Naive thymus-derived CD8-positive, alpha-beta T cell (primary cell): ENCODE measurements around the gene MASP1. TPM values are rescaled to one million over a fixed set of nuclear protein-coding genes. Genes with fewer than 3 reads are reported as not detected.

Experiments used
- ATAC-seq, 2 donors: fragments of 150-1000 bp; cut with Tn5 transposase in 1 of 2; sonication (Bioruptor Pico), chemical (Tn5 transposase) in 1 of 2; 1 replicate in 1 of 2; 2 replicates in 1 of 2; pipeline ENCODE4 v1.10.0; 2021; ENCODE audit warnings: mild to moderate bottlenecking in 2 of 2, moderate library complexity in 2 of 2
- POLR2A ChIA-PET: fragments of 350-600 bp; sonication (Branson Sonifier 250); formaldehyde crosslinking; loops from one replicate; lab custom pipeline; 2021; ENCODE audit warnings: antibody characterized with exemption; lab: Charles Lee
- DNase-seq, 10 donors: peaks; one replicate each; pipeline versions ENCODE4 v3.0.0 to v3.0.0-alpha.2; 2020 to 2022
- H3K27ac Mint-ChIP-seq, 10 donors: one replicate each; pipeline ENCODE4 v1.8.0; 2020 to 2022; ENCODE audit warnings: mild to moderate bottlenecking in 10 of 10, mixed read lengths in 10 of 10, moderate library complexity in 4 of 10, inconsistent platforms in 1 of 10
- H3K27me3 Mint-ChIP-seq, 5 donors: one replicate each; pipeline ENCODE4 v1.8.0; 2021 to 2022; ENCODE audit warnings: mixed read lengths in 5 of 5
- H3K36me3 Mint-ChIP-seq, 3 donors: one replicate each; pipeline ENCODE4 v1.8.0; 2020 to 2022; ENCODE audit warnings: mixed read lengths in 3 of 3, mild to moderate bottlenecking in 2 of 3, inconsistent platforms in 1 of 3
- H3K4me1 Mint-ChIP-seq, 4 donors: one replicate each; pipeline ENCODE4 v1.8.0; 2021 to 2022; ENCODE audit warnings: mixed read lengths in 4 of 4
- H3K4me3 Mint-ChIP-seq, 10 donors: one replicate each; pipeline ENCODE4 v1.8.0; 2020 to 2022; ENCODE audit warnings: mild to moderate bottlenecking in 10 of 10, mixed read lengths in 10 of 10, moderate library complexity in 6 of 10, inconsistent platforms in 1 of 10
- H3K9me3 Mint-ChIP-seq, 9 donors: one replicate each; pipeline ENCODE4 v1.8.0; 2020 to 2022; ENCODE audit warnings: mixed read lengths in 9 of 9, mild to moderate bottlenecking in 3 of 9, inconsistent platforms in 1 of 9, moderate library complexity in 1 of 9
- polyA plus RNA-seq, 3 donors: library from polyadenylated mRNA; unstranded; fragments of 300-500 nt; fragmentation: Illumina TruSeq; gene quantifications; one replicate each; pipeline ENCODE4 v1.2.3, GENCODE V29; 2021
- total RNA-seq, 8 experiments: library from RNA in 2 of 8; stranded (reverse) in 2 of 8; gene quantifications; one replicate each; pipeline ENCODE4 v1.2.3 and lab custom pipeline; 2021 to 2026

MASP1 gene
- total and polyA plus RNA-seq, 5 experiments from 2014 or later = not detected

DNA sequence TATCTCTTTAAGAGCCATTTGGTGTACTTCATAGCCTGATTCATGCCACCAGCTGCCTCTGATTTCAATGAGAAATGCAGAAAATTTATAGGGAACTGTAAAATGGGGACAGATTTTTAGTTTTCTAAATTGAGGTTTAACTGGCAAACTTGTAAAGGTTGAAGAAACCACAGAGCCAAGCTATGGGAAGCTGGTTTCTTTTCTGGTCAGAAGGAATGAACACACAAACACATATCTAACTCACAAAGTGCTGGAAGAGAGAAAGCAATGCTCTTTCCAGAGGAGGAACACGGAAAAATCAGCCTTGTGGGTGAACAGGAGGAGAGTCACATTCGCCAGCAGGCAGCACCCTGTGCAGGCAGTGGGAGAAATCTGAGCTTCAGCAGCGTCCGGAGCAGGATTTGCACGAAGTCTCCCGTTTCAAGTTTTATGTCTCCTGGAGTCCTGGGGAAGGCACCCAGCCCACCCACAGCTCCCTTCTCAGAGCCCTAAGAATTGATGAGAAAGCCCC lies 481 bp downstream of the MASP1 start:
- H3K4me3 Mint-ChIP-seq = no peak overlapping the region
- no peaks in the 10 kb centered on the region for H3K4me1 Mint-ChIP-seq
- no peak for ATAC-seq
- POLR2A ChIA-PET = no interaction called here
- no peaks in the 10 kb centered on the region for H3K9me3 Mint-ChIP-seq
- H3K27me3 Mint-ChIP-seq = peaks cover 22 to 47% (median 24%) of the 10 kb centered on the region in 5 donors
- no peak for DNase-seq
- H3K27ac Mint-ChIP-seq = no peak overlapping the region
- no peaks in the 10 kb centered on the region for H3K36me3 Mint-ChIP-seq

DNA sequence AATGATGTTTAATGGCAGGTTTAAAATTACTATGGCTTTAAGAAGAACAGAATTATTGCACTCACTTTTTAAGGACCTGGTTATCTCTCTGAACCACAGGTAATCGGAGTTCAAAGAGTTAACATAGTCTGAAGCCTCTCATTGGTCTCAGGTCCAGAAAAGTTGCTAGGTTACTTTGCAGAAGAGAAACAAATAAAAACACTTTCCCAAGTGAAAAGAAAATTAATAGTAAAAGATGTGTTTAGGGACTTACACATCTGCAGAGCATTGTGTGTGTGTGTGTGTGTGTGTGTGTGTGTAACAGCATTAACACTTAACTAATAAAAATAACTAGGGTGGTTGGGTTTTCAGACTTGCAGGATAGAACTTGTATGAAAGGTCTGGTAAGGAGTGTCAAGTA lies 1.0 kb downstream of the MASP1 start:
- peaks cover 22 to 47% (median 24%) of the 10 kb centered on the region in 5 donors for H3K27me3 Mint-ChIP-seq
- ATAC-seq (no peak), DNase-seq (no peak)
- no peaks in the 10 kb centered on the region for H3K36me3 Mint-ChIP-seq
- H3K9me3 Mint-ChIP-seq = no peaks in the 10 kb centered on the region
- no peaks in the 10 kb centered on the region for H3K4me1 Mint-ChIP-seq
- no peak overlapping the region for H3K27ac Mint-ChIP-seq
- no peak overlapping the region for H3K4me3 Mint-ChIP-seq
- POLR2A ChIA-PET = no interaction called here

DNA sequence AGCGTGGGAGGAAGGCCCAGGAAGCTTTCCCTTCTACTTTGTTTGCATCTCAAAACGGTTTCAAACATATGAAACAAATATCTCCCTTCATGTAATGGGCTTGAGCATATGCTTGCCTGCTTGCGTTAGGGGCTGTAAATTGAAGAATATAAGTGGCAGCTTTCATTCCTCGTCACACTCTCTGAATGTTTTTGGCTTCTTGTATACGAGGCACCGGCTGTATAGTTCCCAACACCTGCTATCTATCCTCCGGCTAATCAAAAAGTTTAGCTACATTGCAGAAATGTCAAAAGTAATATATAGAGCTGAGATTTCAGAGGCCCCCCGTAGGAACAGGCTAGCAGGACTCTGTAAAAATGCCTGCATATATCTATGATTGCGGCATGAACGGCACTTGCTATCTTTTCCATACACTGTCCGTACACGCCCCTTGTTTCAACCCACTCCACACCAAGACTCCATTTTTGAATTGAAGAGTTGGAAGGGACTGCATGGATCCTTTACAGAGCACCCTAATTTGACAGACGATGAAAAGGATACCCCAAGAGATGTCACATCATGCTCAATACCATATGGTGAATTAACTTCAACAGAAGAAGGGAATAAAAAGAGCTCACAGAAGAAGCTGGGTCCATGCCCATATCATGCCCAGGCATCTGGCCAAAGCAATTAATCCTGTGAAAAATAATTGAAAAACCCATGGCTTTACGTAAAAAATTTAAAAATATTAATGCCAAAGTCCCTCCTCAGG lies 2.5 kb downstream of the MASP1 start:
- H3K27me3 Mint-ChIP-seq = peaks cover 22 to 46% (median 25%) of the 10 kb centered on the region in 5 donors
- no peak for ATAC-seq
- no peaks in the 10 kb centered on the region for H3K4me1 Mint-ChIP-seq
- no peaks in the 10 kb centered on the region for H3K9me3 Mint-ChIP-seq
- H3K4me3 Mint-ChIP-seq = no peak overlapping the region
- H3K27ac Mint-ChIP-seq = no peak overlapping the region
- POLR2A ChIA-PET = no interaction called here
- no peak for DNase-seq
- H3K36me3 Mint-ChIP-seq = no peaks in the 10 kb centered on the region

DNA sequence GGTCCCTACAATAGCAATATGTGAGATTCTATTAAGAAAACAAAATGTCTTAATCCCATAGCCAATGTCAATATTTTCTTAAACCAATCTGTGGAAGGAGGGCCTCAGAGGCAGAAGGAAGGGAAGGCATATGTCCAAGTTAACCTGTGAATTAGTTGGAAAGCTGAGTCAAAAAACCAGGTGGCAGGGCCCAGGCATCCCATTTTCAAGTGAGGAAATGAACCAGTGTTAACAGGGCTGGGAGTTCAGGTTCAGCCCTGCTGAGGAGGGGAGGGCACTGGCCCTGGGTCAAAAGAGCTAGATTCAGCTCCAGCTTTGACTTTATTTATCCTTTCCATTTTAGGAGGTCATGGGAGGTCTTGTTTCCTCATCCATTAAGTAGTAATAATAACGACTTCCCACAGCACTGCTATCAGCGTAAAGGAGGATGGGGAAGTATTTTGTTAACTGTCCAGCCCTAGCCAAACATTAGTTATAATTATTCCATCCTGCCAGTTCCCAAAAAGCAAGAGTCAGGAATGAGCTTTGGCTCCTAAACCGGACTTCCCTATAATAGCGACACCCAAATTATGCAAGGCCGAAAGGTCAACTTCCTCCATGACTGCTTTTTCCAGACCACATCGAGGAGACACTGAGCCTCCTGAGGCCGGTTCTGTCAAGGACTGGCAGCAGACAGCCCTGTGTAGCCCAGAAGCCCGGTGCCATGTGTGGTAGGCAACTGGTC lies 3.2 kb downstream of the MASP1 start:
- H3K27me3 Mint-ChIP-seq = peaks cover 18 to 39% (median 21%) of the 10 kb centered on the region in 5 donors
- H3K36me3 Mint-ChIP-seq = no peaks in the 10 kb centered on the region
- H3K9me3 Mint-ChIP-seq = no peaks in the 10 kb centered on the region
- H3K4me3 Mint-ChIP-seq = no peak overlapping the region
- POLR2A ChIA-PET = no interaction called here
- ATAC-seq (no peak), DNase-seq (no peak)
- no peaks in the 10 kb centered on the region for H3K4me1 Mint-ChIP-seq
- H3K27ac Mint-ChIP-seq = no peak overlapping the region

- POLR2A ChIA-PET = no interaction called here
- Mint-ChIP-seq H3K4me1 (no peaks in the 10 kb centered on the region), H3K27ac (peak overlapping the region in 1 of 10 donors; percentile 1), H3K9me3 (no peaks in the 10 kb centered on the region), H3K27me3 (peaks cover 18 to 36% (median 21%) of the 10 kb centered on the region in 5 donors), H3K4me3 (no peak overlapping the region), H3K36me3 (no peaks in the 10 kb centered on the region)
- DNase-seq (no peak), ATAC-seq (no peak)
Measured at GRCh38 chr3:187287256-187287655, 4.3 kb downstream of the MASP1 start.

- Mint-ChIP-seq H3K27ac (no peak overlapping the region), H3K36me3 (no peaks in the 10 kb centered on the region), H3K9me3 (no peaks in the 10 kb centered on the region), H3K4me1 (no peaks in the 10 kb centered on the region), H3K27me3 (peaks cover 16 to 37% (median 18%) of the 10 kb centered on the region in 5 donors), H3K4me3 (no peak overlapping the region)
- DNase-seq = no peak
- POLR2A ChIA-PET = no interaction called here
- ATAC-seq = no peak
Measured at GRCh38 chr3:187286467-187287059, 5.0 kb downstream of the MASP1 start.

DNA sequence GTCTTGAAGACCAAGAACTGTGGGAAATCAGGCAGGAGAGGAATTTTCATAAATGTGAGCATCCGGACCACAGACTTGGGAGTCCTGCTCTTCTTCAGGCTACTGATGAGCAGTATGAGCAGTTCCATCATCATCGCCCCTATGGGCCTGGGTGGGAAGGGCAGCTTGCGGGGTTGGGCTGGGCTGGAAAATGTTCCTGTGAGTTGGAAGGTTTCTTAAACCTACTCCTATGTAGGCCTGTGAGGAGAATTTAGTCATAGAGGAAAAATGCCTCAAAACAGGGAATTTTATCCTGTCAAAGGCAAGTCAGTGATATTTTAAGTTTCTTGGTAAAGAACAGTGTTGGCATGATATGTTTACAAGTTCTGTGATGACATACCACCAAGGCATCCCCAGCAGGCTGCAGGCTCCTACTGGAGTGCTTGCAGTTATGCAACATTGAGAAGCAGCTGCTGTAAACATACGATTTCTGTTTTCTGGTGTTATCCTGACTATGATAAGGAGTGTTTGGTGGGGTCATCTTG lies 10.3 kb downstream of the MASP1 start:
- no peak overlapping the region for H3K4me3 Mint-ChIP-seq
- H3K27me3 Mint-ChIP-seq = peaks cover 4 to 10% (median 8%) of the 10 kb centered on the region in 5 donors

DNA sequence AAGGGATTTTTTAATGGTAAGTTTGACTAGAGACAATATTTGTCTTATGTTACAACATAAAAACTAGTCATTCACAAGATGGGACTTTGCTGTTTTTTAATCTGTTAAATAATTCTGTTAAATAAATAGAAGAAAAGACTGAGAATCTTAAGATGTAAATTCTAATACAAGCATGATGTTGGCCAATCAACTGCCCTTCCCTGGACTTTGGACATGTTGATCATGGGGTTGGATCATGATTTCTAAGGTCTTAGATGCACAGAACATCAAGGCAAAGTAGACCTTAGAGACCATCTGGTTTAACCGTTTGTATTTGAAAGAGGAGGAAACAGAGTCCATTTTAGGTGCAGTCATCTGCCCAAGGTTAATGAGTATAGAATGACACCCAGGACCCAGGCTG lies 10.9 kb downstream of the MASP1 start:
- ATAC-seq (no peak), DNase-seq (no peak)
- no peak overlapping the region for H3K4me3 Mint-ChIP-seq
- POLR2A ChIA-PET = no interaction called here
- H3K27me3 Mint-ChIP-seq = peaks cover 4 to 10% (median 8%) of the 10 kb centered on the region in 5 donors
- H3K27ac Mint-ChIP-seq = no peak overlapping the region
- H3K4me1 Mint-ChIP-seq = no peaks in the 10 kb centered on the region
- no peaks in the 10 kb centered on the region for H3K36me3 Mint-ChIP-seq
- H3K9me3 Mint-ChIP-seq = no peaks in the 10 kb centered on the region

More for the DNA sequence above, 10.3 kb downstream of the MASP1 start:
- Mint-ChIP-seq H3K36me3 (no peaks in the 10 kb centered on the region), H3K9me3 (no peaks in the 10 kb centered on the region), H3K4me1 (no peaks in the 10 kb centered on the region), H3K27ac (no peak overlapping the region)
- ATAC-seq = no peak
- POLR2A ChIA-PET = no interaction called here
- no peak for DNase-seq

GRCh38 chr3:187277129-187277462 lies 14.4 kb downstream of the MASP1 start:
- Mint-ChIP-seq H3K4me3 (no peak overlapping the region), H3K27me3 (peaks cover 2 to 13% (median 6%) of the 10 kb centered on the region in 5 donors), H3K27ac (no peak overlapping the region), H3K36me3 (no peaks in the 10 kb centered on the region), H3K9me3 (no peaks in the 10 kb centered on the region), H3K4me1 (no peaks in the 10 kb centered on the region)
- no peak for ATAC-seq
- no peak for DNase-seq
- POLR2A ChIA-PET = no interaction called here

DNA sequence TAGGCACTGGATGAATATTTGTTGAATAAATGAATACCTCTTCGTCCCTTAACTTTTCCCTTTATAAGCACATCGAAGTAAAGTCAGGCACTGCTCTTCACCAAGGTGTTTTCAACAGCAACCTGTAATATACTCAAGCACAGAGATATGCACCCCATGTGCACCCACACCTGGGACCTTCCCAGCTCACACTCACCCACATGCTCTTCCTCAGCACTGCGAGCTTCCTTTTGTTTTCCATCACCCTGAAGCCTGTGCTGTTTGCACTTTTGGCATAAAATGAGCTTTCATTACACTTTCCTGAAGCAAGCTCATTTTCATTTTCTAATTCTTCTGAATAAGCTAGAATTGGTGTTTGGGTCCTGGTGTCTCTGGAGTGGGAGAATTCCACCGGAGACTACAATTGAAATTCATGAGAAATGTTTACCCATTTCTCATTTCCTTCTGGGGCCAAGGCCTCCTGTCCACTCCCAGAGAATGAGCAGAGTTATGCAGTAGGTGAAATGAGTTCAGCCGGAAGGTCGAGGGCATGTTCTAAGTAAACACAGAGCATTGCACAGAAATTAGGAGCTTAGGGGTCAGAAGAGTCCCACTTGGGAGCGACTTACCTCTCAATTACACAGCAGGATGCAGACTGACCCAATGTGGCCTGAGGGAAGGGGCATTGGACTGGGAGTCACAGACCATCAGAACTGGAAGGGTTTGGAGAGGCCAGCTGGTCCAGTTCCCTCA lies 15.0 kb downstream of the MASP1 start:
- ATAC-seq (no peak), DNase-seq (no peak)
- Mint-ChIP-seq H3K36me3 (no peaks in the 10 kb centered on the region), H3K4me1 (no peaks in the 10 kb centered on the region), H3K9me3 (no peaks in the 10 kb centered on the region), H3K27ac (no peak overlapping the region), H3K27me3 (peaks cover 4 to 18% (median 8%) of the 10 kb centered on the region in 5 donors), H3K4me3 (no peak overlapping the region)
- POLR2A ChIA-PET = no interaction called here

DNA sequence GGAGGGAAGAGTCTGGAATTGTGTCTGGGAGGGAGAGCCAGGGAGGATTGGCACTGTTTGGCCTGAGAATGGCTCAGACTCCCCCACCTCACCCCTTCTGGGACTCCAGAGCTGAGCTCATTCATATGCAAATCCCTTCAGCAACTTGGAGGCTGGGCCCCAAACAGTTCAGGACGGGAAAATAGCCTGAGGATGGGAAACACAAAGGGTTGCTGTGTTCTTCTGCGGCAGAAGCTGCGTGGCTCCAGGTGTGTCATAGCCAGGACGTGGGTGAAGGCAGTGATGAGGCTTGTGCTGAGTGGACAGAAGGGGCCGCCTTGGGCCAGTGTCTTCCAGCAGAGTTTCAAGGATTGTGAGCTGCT lies 16.6 kb downstream of the MASP1 start:
- Mint-ChIP-seq H3K27me3 (peaks cover 3 to 21% (median 12%) of the 10 kb centered on the region in 5 donors), H3K4me3 (no peak overlapping the region), H3K4me1 (no peaks in the 10 kb centered on the region), H3K27ac (no peak overlapping the region), H3K9me3 (peaks cover 0 to 7% (median 4%) of the 10 kb centered on the region in 9 donors), H3K36me3 (peaks cover 0 to 7% (median 4%) of the 10 kb centered on the region in 3 donors)
- POLR2A ChIA-PET = no interaction called here
- ATAC-seq (no peak), DNase-seq (no peak)

GRCh38 chr3:187274315-187274976 lies 17.1 kb downstream of the MASP1 start:
- no peak for ATAC-seq
- POLR2A ChIA-PET = no interaction called here
- Mint-ChIP-seq H3K27ac (no peak overlapping the region), H3K27me3 (peaks cover 5 to 21% (median 12%) of the 10 kb centered on the region in 5 donors), H3K36me3 (peaks cover 0 to 12% (median 9%) of the 10 kb centered on the region in 3 donors), H3K9me3 (peaks cover 0 to 12% (median 8%) of the 10 kb centered on the region in 9 donors), H3K4me1 (no peaks in the 10 kb centered on the region), H3K4me3 (no peak overlapping the region)
- DNase-seq = no peak
